Neural cell (in vitro differentiated cells): ENCODE data around the gene ELN. TPM values are rescaled to one million over a fixed set of nuclear protein-coding genes. Genes with fewer than 3 reads are reported as not detected.

Experiments used
- H2AFZ ChIP-seq: fragments of 200-600, 300-800 bp; sonication (generic), shearing (Covaris generic); 2 replicates; pipeline ENCODE4 v1.6.0; 2014; ENCODE audit warnings: low read depth, mild to moderate bottlenecking, antibody characterized with exemption, low read length, moderate library complexity
- H3F3A ChIP-seq: fragments of 200-600 bp; shearing (Covaris generic); 2 replicates; pipeline ENCODE4 v1.6.1; 2016; ENCODE audit warnings: mild to moderate bottlenecking, moderate library complexity, mixed read lengths, antibody characterized with exemption, low read length; ENCODE audit not compliant: insufficient read depth, poor library complexity, severe bottlenecking
- H3K27ac ChIP-seq: fragments of 200-600, 300-800 bp; sonication (generic), shearing (Covaris generic); 2 replicates; pipeline ENCODE4 v1.5.1; 2014; ENCODE audit warnings: mild to moderate bottlenecking, low read length, moderate library complexity
- H3K27me3 ChIP-seq: fragments of 300-800, 200-600 bp; sonication (generic), shearing (Covaris generic); 2 replicates; pipeline ENCODE4 v1.6.0; 2014; ENCODE audit warnings: mild to moderate bottlenecking, low read depth, low read length, moderate library complexity; ENCODE audit not compliant: insufficient read depth
- H3K36me3 ChIP-seq: fragments of 300-800, 200-600 bp; sonication (generic), shearing (Covaris generic); 2 replicates; pipeline ENCODE4 v1.5.1; 2014; ENCODE audit warnings: mild to moderate bottlenecking, antibody characterized with exemption, low read length, moderate library complexity; ENCODE audit not compliant: insufficient read depth
- H3K4me2 ChIP-seq: fragments of 300-800, 200-600 bp; sonication (generic), shearing (Covaris generic); 2 replicates; pipeline ENCODE4 v1.6.0; 2014; ENCODE audit warnings: mild to moderate bottlenecking, low read length
- H3K4me3 ChIP-seq: fragments of 300-800, 200-600 bp; sonication (generic), shearing (Covaris generic); 2 replicates; pipeline ENCODE4 v1.5.1; 2014; ENCODE audit warnings: mild to moderate bottlenecking, low read length, moderate library complexity
- H3K79me2 ChIP-seq: fragments of 200-600 bp; shearing (Covaris generic); replicated peaks from 2 replicates; pipeline ENCODE4 v1.6.0; 2014; ENCODE audit warnings: mild to moderate bottlenecking, low read length, moderate library complexity; ENCODE audit not compliant: insufficient read depth
- H3K9ac ChIP-seq: fragments of 300-800, 200-600 bp; sonication (generic), shearing (Covaris generic); 2 replicates; pipeline ENCODE4 v1.6.1; 2016; ENCODE audit warnings: mild to moderate bottlenecking, low read length, mixed read lengths
- H3K9me2 ChIP-seq: fragments of 200-600 bp; shearing (Covaris generic); 2 replicates; pipeline ENCODE4 v1.6.1; 2016; ENCODE audit warnings: mild to moderate bottlenecking, low read length, mixed read lengths; ENCODE audit not compliant: insufficient read depth
- H3K9me3 ChIP-seq: fragments of 200-600, 300-800 bp; sonication (generic), shearing (Covaris generic); 2 replicates; pipeline ENCODE4 v1.6.1; 2016; ENCODE audit warnings: mild to moderate bottlenecking, mixed run types, low read length, moderate library complexity, mixed read lengths
- H4K20me1 ChIP-seq: fragments of 200-600 bp; shearing (Covaris generic); 2 replicates; pipeline ENCODE4 v1.6.1; 2016; ENCODE audit warnings: mild to moderate bottlenecking, mixed run types; ENCODE audit not compliant: insufficient read depth
- CTCF ChIP-seq: fragments of 450-650 bp; IDR thresholded peaks from 2 replicates; pipeline ENCODE4 v1.5.1; 2014; ENCODE audit warnings: antibody characterized with exemption, mild to moderate bottlenecking, moderate library complexity; ENCODE audit not compliant: poor library complexity, severe bottlenecking
- EZH2 ChIP-seq: fragments of 200-600, 300-800 bp; shearing (Covaris generic), sonication (generic); IDR thresholded peaks from 2 replicates; pipeline ENCODE4 v1.6.1; 2014; ENCODE audit warnings: antibody characterized with exemption, low read length, borderline replicate concordance, mild to moderate bottlenecking; ENCODE audit not compliant: insufficient read depth, poor library complexity, severe bottlenecking
- MXI1 ChIP-seq: fragments of 450-650 bp; conservative IDR thresholded peaks from 2 replicates; pipeline ENCODE4 v1.6.1; 2014; ENCODE audit warnings: antibody characterized with exemption, mild to moderate bottlenecking; ENCODE audit not compliant: poor library complexity, severe bottlenecking
- POLR2AphosphoS5 ChIP-seq: IDR thresholded peaks from 2 replicates; pipeline ENCODE4 v1.6.1; 2012
- RAD21 ChIP-seq: fragments of 450-650 bp; conservative IDR thresholded peaks from 2 replicates; pipeline ENCODE4 v1.6.1; 2014; ENCODE audit warnings: antibody characterized with exemption, mild to moderate bottlenecking, moderate library complexity
- REST ChIP-seq: IDR thresholded peaks from 2 replicates; pipeline ENCODE4 v1.6.1; 2012; ENCODE audit warnings: borderline replicate concordance
- SMC3 ChIP-seq: fragments of 450-650 bp; conservative IDR thresholded peaks from 2 replicates; pipeline ENCODE4 v1.6.1; 2014; ENCODE audit warnings: antibody characterized with exemption, mild to moderate bottlenecking, moderate library complexity; ENCODE audit not compliant: poor library complexity
- polyA plus RNA-seq: library from polyadenylated mRNA; depleted of rRNA; stranded (reverse); fragments of >200 nt; gene quantifications from 2 replicates; pipeline ENCODE4 v1.2.3, GENCODE V29; 2014

The ELN gene
- polyA plus RNA-seq, 1 donor from 2014 or later, result not detected

GRCh38 chr7:74013539-74014272, 14.3 kb upstream of the ELN start:
- Histone ChIP-seq H2AFZ (no peak overlapping the region), H3K4me3 (no peak overlapping the region), H3K79me2 (no peaks in the 10 kb centered on the region), H3F3A (no peaks in the 10 kb centered on the region), H3K27ac (no peak overlapping the region), H3K9me2 (no peaks in the 10 kb centered on the region), H3K4me2 (no peak overlapping the region), H4K20me1 (no peaks in the 10 kb centered on the region), H3K9ac (no peak overlapping the region), H3K36me3 (no peaks in the 10 kb centered on the region), H3K27me3 (no peaks in the 10 kb centered on the region), H3K9me3 (no peaks in the 10 kb centered on the region)
- no peak for TF ChIP-seq RAD21
- no peak for TF ChIP-seq EZH2
- TF ChIP-seq REST, result no peak

GRCh38 chr7:74014931-74015330, 13.0 kb upstream of the ELN start:
- Histone ChIP-seq H4K20me1 (no peaks in the 10 kb centered on the region), H3K9ac (no peak overlapping the region), H3K4me3 (no peak overlapping the region), H2AFZ (no peak overlapping the region), H3K27ac (no peak overlapping the region), H3K27me3 (no peaks in the 10 kb centered on the region), H3K79me2 (no peaks in the 10 kb centered on the region), H3F3A (no peaks in the 10 kb centered on the region), H3K4me2 (no peak overlapping the region), H3K9me3 (no peaks in the 10 kb centered on the region), H3K36me3 (no peaks in the 10 kb centered on the region), H3K9me2 (no peaks in the 10 kb centered on the region)
- TF ChIP-seq SMC3, result no peak
- TF ChIP-seq CTCF, result no peak
- TF ChIP-seq REST, result no peak
- no peak for TF ChIP-seq POLR2AphosphoS5
- no peak for TF ChIP-seq MXI1
